Measurements from ENCODE around the gene GPNMB.
"Not testable (repeated sequence)": the region's sequence is repeated elsewhere in the genome, so short reads cannot be mapped to it uniquely, and the experiment has no call there.

The GPNMB gene

GRCh38 chr7:23246555-23246954 lies at the start of gene GPNMB:
Gene GPNMB (plus strand): TSS chr7:23246775. CDS start chr7:23246858, 83 bp downstream.
- DNase-seq, result no peak

- not testable (repeated sequence) for DNase-seq
These were observed 48.8 kb upstream of the GPNMB start for GRCh38 chr7:23197745-23198144.

- no peak for DNase-seq
These were observed 46.2 kb upstream of the GPNMB start for GRCh38 chr7:23200331-23200730.

GRCh38 chr7:23204241-23204640 lies 42.3 kb upstream of the GPNMB start:
- no peak for DNase-seq

GRCh38 chr7:23205577-23205908 lies 41.0 kb upstream of the GPNMB start:
- no peak for DNase-seq

- no peak for DNase-seq
These were observed 40.4 kb upstream of the GPNMB start for GRCh38 chr7:23205909-23206767.

- no peak for DNase-seq
These were observed 39.6 kb upstream of the GPNMB start for GRCh38 chr7:23207021-23207420.

- DNase-seq, result no peak
These were observed 38.7 kb upstream of the GPNMB start for GRCh38 chr7:23207884-23208283.

GRCh38 chr7:23208316-23208715 lies 38.3 kb upstream of the GPNMB start:
- no peak for DNase-seq

GRCh38 chr7:23210506-23210905 lies 36.1 kb upstream of the GPNMB start:
- no peak for DNase-seq

GRCh38 chr7:23211589-23211988 lies 35.0 kb upstream of the GPNMB start:
- DNase-seq, result no peak

GRCh38 chr7:23212395-23212794 lies 34.2 kb upstream of the GPNMB start:
- DNase-seq, result no peak

GRCh38 chr7:23212841-23213240 lies 33.7 kb upstream of the GPNMB start:
- no peak for DNase-seq

- no peak for DNase-seq
These were observed 32.8 kb upstream of the GPNMB start for GRCh38 chr7:23213755-23214154.

GRCh38 chr7:23214423-23214822 lies 32.2 kb upstream of the GPNMB start:
- no peak for DNase-seq

GRCh38 chr7:23214938-23215337 lies 31.6 kb upstream of the GPNMB start:
- no peak for DNase-seq

- DNase-seq, result peak in 27 of 51 donors; percentile 3 to 54 (median 27)
These were observed 30.6 kb upstream of the GPNMB start for GRCh38 chr7:23216021-23216420.

GRCh38 chr7:23218196-23218595 lies 28.4 kb upstream of the GPNMB start:
- no peak for DNase-seq

- DNase-seq, result no peak
These were observed 25.8 kb upstream of the GPNMB start for GRCh38 chr7:23220690-23221305.

GRCh38 chr7:23222439-23223030 lies 24.0 kb upstream of the GPNMB start:
- no peak for DNase-seq

GRCh38 chr7:23224364-23224763 lies 22.2 kb upstream of the GPNMB start:
- not testable (repeated sequence) for DNase-seq

- peak in 10 of 51 donors; percentile 4 to 48 (median 21) for DNase-seq
These were observed 19.6 kb upstream of the GPNMB start for GRCh38 chr7:23226844-23227450.
